ENCODE results near the gene LGMN.

DNA sequence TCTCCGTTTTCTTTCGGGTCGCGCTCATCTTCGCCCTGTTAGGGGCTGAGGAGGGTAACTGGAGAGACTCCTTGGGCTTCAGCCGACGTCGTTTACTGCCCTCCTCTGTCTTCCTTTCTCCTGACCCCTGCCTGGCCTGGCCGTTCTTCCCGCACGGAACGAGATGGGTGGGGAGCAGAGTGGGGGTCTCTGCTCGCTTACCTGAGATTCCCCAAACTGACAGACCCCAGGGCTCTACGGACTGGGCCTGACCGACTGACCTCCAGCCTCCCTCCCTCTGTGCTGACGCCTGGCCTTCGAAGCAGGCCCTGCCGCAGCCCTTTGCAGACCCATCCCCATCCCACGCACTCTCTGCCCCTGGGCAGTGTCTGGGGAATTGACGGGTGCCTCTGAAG, 46.1 kb upstream of the LGMN start:
- TF ChIP-seq, protein P1, sequence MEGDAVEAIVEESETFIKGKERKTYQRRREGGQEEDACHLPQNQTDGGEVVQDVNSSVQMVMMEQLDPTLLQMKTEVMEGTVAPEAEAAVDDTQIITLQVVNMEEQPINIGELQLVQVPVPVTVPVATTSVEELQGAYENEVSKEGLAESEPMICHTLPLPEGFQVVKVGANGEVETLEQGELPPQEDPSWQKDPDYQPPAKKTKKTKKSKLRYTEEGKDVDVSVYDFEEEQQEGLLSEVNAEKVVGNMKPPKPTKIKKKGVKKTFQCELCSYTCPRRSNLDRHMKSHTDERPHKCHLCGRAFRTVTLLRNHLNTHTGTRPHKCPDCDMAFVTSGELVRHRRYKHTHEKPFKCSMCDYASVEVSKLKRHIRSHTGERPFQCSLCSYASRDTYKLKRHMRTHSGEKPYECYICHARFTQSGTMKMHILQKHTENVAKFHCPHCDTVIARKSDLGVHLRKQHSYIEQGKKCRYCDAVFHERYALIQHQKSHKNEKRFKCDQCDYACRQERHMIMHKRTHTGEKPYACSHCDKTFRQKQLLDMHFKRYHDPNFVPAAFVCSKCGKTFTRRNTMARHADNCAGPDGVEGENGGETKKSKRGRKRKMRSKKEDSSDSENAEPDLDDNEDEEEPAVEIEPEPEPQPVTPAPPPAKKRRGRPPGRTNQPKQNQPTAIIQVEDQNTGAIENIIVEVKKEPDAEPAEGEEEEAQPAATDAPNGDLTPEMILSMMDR (IDR thresholded peaks at IDR 0.05) = no peak
- TF ChIP-seq EP300 (IDR thresholded peaks at IDR 0.05) = no peak
- TF ChIP-seq POLR2A (IDR thresholded peaks at IDR 0.05) = no peak

All from tibial nerve (tissue), 4 donors.